IMR-90 (cell line): Measurements from ENCODE around the gene NR6A1. TPM values are rescaled to one million over a fixed set of nuclear protein-coding genes. Genes with fewer than 3 reads are reported as not detected.

Experiments used
- ATAC-seq: fragments of 200-7000 bp; cut with Tn5 transposase; 2 replicates; pipeline ENCODE4 v1.9.1; 2020; ENCODE audit warnings: low read depth, mild to moderate bottlenecking, moderate library complexity
- BruUV-seq: library from RNA; stranded (reverse); fragments of 400-500 nt; replicated peaks from 2 replicates; lab custom pipeline; 2021; lab: Mats Ljungman, UMichigan
- CTCF ChIA-PET: fragments of 300-600 bp; formaldehyde crosslinking; extraction: SDS; loops from one replicate; lab custom pipeline; 2021; ENCODE audit warnings: antibody characterized with exemption; lab: Yijun Ruan, JAX
- POLR2A ChIA-PET: fragments of 300-600 bp; sonication (Branson Sonifier 250); formaldehyde crosslinking; loops from one replicate; lab custom pipeline; 2022; ENCODE audit warnings: antibody characterized with exemption; ENCODE audit not compliant: unreplicated experiment; lab: Charles Lee
- DNase-seq: peaks from one replicate; pipeline ENCODE4 v3.0.0; 2013
- H2AFZ ChIP-seq: replicated peaks from 2 replicates; pipeline ENCODE3; 2013; ENCODE audit warnings: low read length, mild to moderate bottlenecking; ENCODE audit not compliant: poor library complexity
- H2AK5ac ChIP-seq: 2 replicates; pipeline ENCODE4 v1.6.1; 2013; ENCODE audit warnings: low read depth, low read length, inconsistent platforms
- H2AK9ac ChIP-seq: replicated peaks from 2 replicates; pipeline ENCODE3; 2013; ENCODE audit warnings: mild to moderate bottlenecking, low read depth, low read length, moderate library complexity; ENCODE audit not compliant: poor library complexity
- H2BK120ac ChIP-seq: 2 replicates; pipeline ENCODE4 v1.6.1; 2013; ENCODE audit warnings: low read depth, low read length, inconsistent platforms
- H2BK15ac ChIP-seq: 3 replicates; pipeline ENCODE4 v1.6.1; 2013; ENCODE audit warnings: low read depth, low read length, inconsistent platforms
- H2BK20ac ChIP-seq: 2 replicates; pipeline ENCODE4 v1.6.1; 2013; ENCODE audit warnings: low read depth, mild to moderate bottlenecking, inconsistent platforms, low read length, moderate library complexity
- H2BK5ac ChIP-seq: 2 replicates; pipeline ENCODE4 v1.6.1; 2013; ENCODE audit warnings: mild to moderate bottlenecking, low read depth, low read length, inconsistent platforms; ENCODE audit not compliant: poor library complexity, severe bottlenecking
- H3K14ac ChIP-seq: replicated peaks from 2 replicates; pipeline ENCODE4 v1.6.1; 2013; ENCODE audit warnings: low read depth, low read length, inconsistent platforms
- H3K18ac ChIP-seq: 2 replicates; pipeline ENCODE4 v1.6.1; 2013; ENCODE audit warnings: low read depth, low read length, control low read depth
- H3K23ac ChIP-seq: 2 replicates; pipeline ENCODE4 v1.6.1; 2013; ENCODE audit warnings: low read depth, low read length, inconsistent platforms
- H3K27ac ChIP-seq: 2 replicates; pipeline ENCODE4 v1.5.1; 2013; ENCODE audit warnings: mild to moderate bottlenecking, control low read depth, low read length; ENCODE audit not compliant: insufficient read depth
- H3K27me3 ChIP-seq: 2 replicates; pipeline ENCODE4 v1.6.1; 2013; ENCODE audit warnings: low read length; ENCODE audit not compliant: control insufficient read depth, insufficient read depth
- H3K36me3 ChIP-seq: 2 replicates; pipeline ENCODE4 v1.6.1; 2013; ENCODE audit warnings: low read length, mixed read lengths; ENCODE audit not compliant: control insufficient read depth, insufficient read depth
- H3K4ac ChIP-seq: 2 replicates; pipeline ENCODE4 v1.6.1; 2013; ENCODE audit warnings: low read depth, low read length, inconsistent platforms
- H3K4me1 ChIP-seq: 2 replicates; pipeline ENCODE4 v1.6.1; 2013; ENCODE audit warnings: low read length, mixed read lengths; ENCODE audit not compliant: control insufficient read depth, insufficient read depth
- H3K4me2 ChIP-seq: 2 replicates; pipeline ENCODE4 v1.6.1; 2013; ENCODE audit warnings: low read depth, mild to moderate bottlenecking, control low read depth, low read length, moderate library complexity
- H3K4me3 ChIP-seq: 2 replicates; pipeline ENCODE4 v1.5.1; 2013; ENCODE audit warnings: low read depth, mild to moderate bottlenecking, control low read depth, low read length, moderate library complexity; ENCODE audit not compliant: insufficient read depth
- H3K56ac ChIP-seq: 2 replicates; pipeline ENCODE4 v1.6.1; 2013; ENCODE audit warnings: low read length, inconsistent platforms; ENCODE audit not compliant: insufficient read depth; ENCODE audit errors: extremely low read depth
- H3K79me1 ChIP-seq, 2 experiments: 2 replicates each; pipeline ENCODE4 v1.6.1; 2013; ENCODE audit warnings: low read length in 2 of 2, inconsistent platforms in 1 of 2, low read depth in 1 of 2
- H3K9ac ChIP-seq: 2 replicates; pipeline ENCODE4 v1.6.1; 2013; ENCODE audit warnings: low read depth, low read length, control low read depth
- H3K9me1 ChIP-seq: 2 replicates; pipeline ENCODE4 v1.6.1; 2013; ENCODE audit warnings: low read length, inconsistent platforms; ENCODE audit not compliant: insufficient read depth
- H3K9me3 ChIP-seq: 2 replicates; pipeline ENCODE4 v1.6.1; 2013; ENCODE audit warnings: low read length; ENCODE audit not compliant: control insufficient read depth, insufficient read depth
- H4K20me1 ChIP-seq: 2 replicates; pipeline ENCODE4 v1.6.1; 2013; ENCODE audit warnings: low read length, inconsistent platforms; ENCODE audit not compliant: insufficient read depth
- H4K5ac ChIP-seq: 2 replicates; pipeline ENCODE4 v1.6.1; 2013; ENCODE audit warnings: mild to moderate bottlenecking, low read depth, low read length, control low read depth
- H4K8ac ChIP-seq, 2 experiments: 2 replicates each; pipeline ENCODE4 v1.6.1; 2013; ENCODE audit warnings: low read depth in 2 of 2, low read length in 2 of 2, control low read depth in 1 of 2, inconsistent platforms in 1 of 2
- H4K91ac ChIP-seq: 2 replicates; pipeline ENCODE4 v1.6.1; 2013; ENCODE audit warnings: low read depth, low read length, inconsistent platforms; ENCODE audit not compliant: insufficient read depth
- BHLHE40 ChIP-seq: fragments of 150-350 bp; IDR thresholded peaks from 2 replicates; pipeline ENCODE4 v1.6.1; 2016; ENCODE audit warnings: mild to moderate bottlenecking, low read depth, low read length
- CEBPB ChIP-seq: IDR thresholded peaks from 2 replicates; pipeline ENCODE4 v1.6.1; 2012; ENCODE audit warnings: low read depth, low read length, improper control_type of control experiment
- CHD1 ChIP-seq: IDR thresholded peaks from 2 replicates; pipeline ENCODE4 v1.6.1; 2012; ENCODE audit warnings: low read depth, low read length, improper control_type of control experiment
- MAFK ChIP-seq: IDR thresholded peaks from 2 replicates; pipeline ENCODE4 v1.6.1; 2012; ENCODE audit warnings: low read depth, low read length, improper control_type of control experiment
- MXI1 ChIP-seq: IDR thresholded peaks from 2 replicates; pipeline ENCODE4 v1.6.1; 2012; ENCODE audit warnings: low read depth, mild to moderate bottlenecking, low read length, moderate library complexity, borderline replicate concordance
- NFE2L2 ChIP-seq: fragments of 150-350 bp; IDR thresholded peaks from 2 replicates; pipeline ENCODE4 v1.6.1; 2016; ENCODE audit warnings: low read depth, mild to moderate bottlenecking, low read length
- POLR2A ChIP-seq: IDR thresholded peaks from 2 replicates; pipeline ENCODE4 v1.6.1; 2012; ENCODE audit warnings: mild to moderate bottlenecking, low read depth, low read length
- RCOR1 ChIP-seq: IDR thresholded peaks from 2 replicates; pipeline ENCODE4 v1.6.1; 2012; ENCODE audit warnings: mild to moderate bottlenecking, low read length, improper control_type of control experiment; ENCODE audit not compliant: insufficient replicate concordance
- RFX5 ChIP-seq: IDR thresholded peaks from 2 replicates; pipeline ENCODE4 v1.8.0; 2012; ENCODE audit warnings: low read depth, mild to moderate bottlenecking, low read length, moderate library complexity
- SMC3 ChIP-seq: fragments of 150-350 bp; IDR thresholded peaks from 2 replicates; pipeline ENCODE4 v1.6.1; 2016; ENCODE audit warnings: low read depth, mild to moderate bottlenecking, antibody characterized with exemption, low read length, moderate library complexity
- WGBS, 2 experiments: methylation state at CpG; one replicate each; pipeline versions ENCODE4 v1.1.5 to v1.1.7; 2013; ENCODE audit warnings: missing lambda C conversion rate in 2 of 2; ENCODE audit not compliant: insufficient read length in 1 of 2; ENCODE audit errors: extremely low coverage in 2 of 2; 5-methylcytosine and 5-hydroxymethylcytosine counted together
- dilution Hi-C: fragments of 300-500 bp; cut with HindIII; formaldehyde crosslinking; loops from one replicate; pipeline ENCODE4 v1.14.3; 2018; ENCODE audit warnings: low sequenced_read_pairs; ENCODE audit not compliant: unreplicated experiment
- in situ Hi-C: fragments of 300-500 bp; cut with MboI; formaldehyde crosslinking; loops from 3 replicates; pipeline ENCODE4 v1.14.3; 2019; ENCODE audit warnings: low sequenced_read_pairs, inconsistent platforms, mixed read lengths
- intact Hi-C: fragments of 100-400 bp; cut with micrococcal nuclease; formaldehyde crosslinking; loops from 2 replicates; pipeline ENCODE4 v1.10.0; 2022
- polyA plus RNA-seq, 3 experiments: library from polyadenylated mRNA; depleted of rRNA; stranded (reverse); fragments of >200 nt; gene quantifications; 2 replicates each; pipeline ENCODE4 v1.2.3, GENCODE V29; 2012; ENCODE audit warnings: low replicate concordance in 1 of 3
- total RNA-seq: library from RNA; depleted of rRNA; stranded (reverse); fragments of >200 nt; gene quantifications from 2 replicates; pipeline ENCODE4 v1.2.3, GENCODE V29; 2012
- TF ChIP-seq, protein P1 (sequence below): conservative IDR thresholded peaks from 2 replicates; pipeline ENCODE4 v1.5.1; 2012; ENCODE audit warnings: mild to moderate bottlenecking, low read depth, low read length, improper control_type of control experiment

Gene NR6A1
- total and polyA plus RNA-seq, 2 of the 4 experiments (the other 2 are of a cell fraction) = 0.14 to 0.36 TPM

DNA sequence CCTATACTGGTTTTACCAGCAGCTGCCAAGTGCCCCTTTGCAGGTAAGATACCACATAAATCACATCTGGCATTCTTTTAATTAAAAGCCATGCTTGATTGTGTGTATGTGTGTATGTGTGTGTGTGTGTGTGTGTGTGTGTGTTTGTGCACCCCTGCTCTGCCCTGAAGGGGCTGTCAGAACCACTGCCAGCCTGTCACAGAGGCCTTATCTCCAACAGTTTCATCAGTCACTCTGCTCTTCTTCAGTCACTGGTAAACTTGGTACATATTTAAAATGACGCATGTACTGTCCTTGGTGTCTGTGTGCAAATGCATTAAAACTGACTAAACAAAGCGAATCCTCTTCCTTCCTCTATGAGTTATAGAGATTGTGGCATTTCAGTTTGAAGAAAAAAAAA lies 244.9 kb downstream of the NR6A1 start:
- no peak overlapping the region for H3K4me2 ChIP-seq
- H2AK9ac ChIP-seq = no peak overlapping the region
- no peak overlapping the region for H3K4ac ChIP-seq
- intact Hi-C loops (no loop called here), in situ Hi-C loops (no loop called here), dilution Hi-C loops (no loop called here)
- H2BK5ac ChIP-seq = no peak overlapping the region
- H3K56ac ChIP-seq = no peak overlapping the region
- H2AFZ ChIP-seq = no peak overlapping the region
- H3K9me3 ChIP-seq = no peaks in the 10 kb centered on the region
- H3K23ac ChIP-seq = no peak overlapping the region
- no peak overlapping the region for H3K18ac ChIP-seq
- no peak overlapping the region for H2AK5ac ChIP-seq
- no peaks in the 10 kb centered on the region for H3K36me3 ChIP-seq
- POLR2A ChIA-PET = no interaction called here
- no peak overlapping the region for H2BK15ac ChIP-seq
- H3K27me3 ChIP-seq = no peaks in the 10 kb centered on the region; the same call in 1 of the 2 replicates
- H4K91ac ChIP-seq = no peak overlapping the region
- CTCF ChIA-PET = interaction anchor here (1.3 kb wide), 1 partner anchor 11 kb away, joined by 5 read pairs; no protein-coding TSS in a partner anchor
- H3K4me3 ChIP-seq = no peak overlapping the region
- H3K9ac ChIP-seq = no peak overlapping the region
- no peak overlapping the region for H2BK20ac ChIP-seq
- H3K79me1 ChIP-seq = no peaks in the 10 kb centered on the region
- no peaks in the 10 kb centered on the region for H4K20me1 ChIP-seq
- H4K5ac ChIP-seq = no peak overlapping the region
- H3K4me1 ChIP-seq = peaks cover 10% of the 10 kb centered on the region
- H2BK120ac ChIP-seq = no peak overlapping the region
- no peak overlapping the region for H4K8ac ChIP-seq
- WGBS, 2 experiments = no CpG with 5 or more reads among the region's 2 CpGs
- DNase-seq (no peak), ATAC-seq (no peak)
- H3K14ac ChIP-seq = no peak overlapping the region
- no peak overlapping the region for H3K27ac ChIP-seq
- H3K9me1 ChIP-seq = peaks cover 3% of the 10 kb centered on the region; the same call in 1 of the 2 replicates
- no TSS peak for BruUV-seq
- TF ChIP-seq CHD1 (no peak), POLR2A (no peak), MAFK (no peak), BHLHE40 (no peak), CEBPB (no peak), MXI1 (no peak), NFE2L2 (no peak), RCOR1 (no peak), SMC3 (no peak), RFX5 (no peak)
- TF ChIP-seq, protein P1, sequence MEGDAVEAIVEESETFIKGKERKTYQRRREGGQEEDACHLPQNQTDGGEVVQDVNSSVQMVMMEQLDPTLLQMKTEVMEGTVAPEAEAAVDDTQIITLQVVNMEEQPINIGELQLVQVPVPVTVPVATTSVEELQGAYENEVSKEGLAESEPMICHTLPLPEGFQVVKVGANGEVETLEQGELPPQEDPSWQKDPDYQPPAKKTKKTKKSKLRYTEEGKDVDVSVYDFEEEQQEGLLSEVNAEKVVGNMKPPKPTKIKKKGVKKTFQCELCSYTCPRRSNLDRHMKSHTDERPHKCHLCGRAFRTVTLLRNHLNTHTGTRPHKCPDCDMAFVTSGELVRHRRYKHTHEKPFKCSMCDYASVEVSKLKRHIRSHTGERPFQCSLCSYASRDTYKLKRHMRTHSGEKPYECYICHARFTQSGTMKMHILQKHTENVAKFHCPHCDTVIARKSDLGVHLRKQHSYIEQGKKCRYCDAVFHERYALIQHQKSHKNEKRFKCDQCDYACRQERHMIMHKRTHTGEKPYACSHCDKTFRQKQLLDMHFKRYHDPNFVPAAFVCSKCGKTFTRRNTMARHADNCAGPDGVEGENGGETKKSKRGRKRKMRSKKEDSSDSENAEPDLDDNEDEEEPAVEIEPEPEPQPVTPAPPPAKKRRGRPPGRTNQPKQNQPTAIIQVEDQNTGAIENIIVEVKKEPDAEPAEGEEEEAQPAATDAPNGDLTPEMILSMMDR = no peak
